Suprapubic skin (tissue), 3 donors: ENCODE data around the gene ECE2.

Experiments used
- CTCF ChIP-seq, 2 donors: fragments of 200-600 bp in 1 of 2; fragments of 450-650 bp in 1 of 2; sonication (generic) in 1 of 2; IDR thresholded peaks; one replicate each; pipeline ENCODE4 v1.5.1; 2016 to 2019; ENCODE audit warnings: antibody characterized with exemption in 2 of 2, mild to moderate bottlenecking in 1 of 2, moderate library complexity in 1 of 2
- POLR2A ChIP-seq, 2 donors: fragments of 450-650 bp; IDR thresholded peaks; one replicate each; pipeline ENCODE4 v1.6.1; 2017; ENCODE audit warnings: antibody characterized with exemption in 2 of 2, mild to moderate bottlenecking in 2 of 2, moderate library complexity in 2 of 2

- no peak for TF ChIP-seq CTCF (IDR thresholded peaks at IDR 0.05)
- TF ChIP-seq POLR2A (IDR thresholded peaks at IDR 0.05), result no peak
Measured at GRCh38 chr3:184307915-184308314, 32.1 kb downstream of the ECE2 start.
